IMR-90 (cell line): ENCODE results near the gene MTUS2. TPM values are rescaled to one million over a fixed set of nuclear protein-coding genes. Genes with fewer than 3 reads are reported as not detected.

Experiments
- ATAC-seq: fragments of 200-7000 bp; cut with Tn5 transposase; 2 replicates; pipeline ENCODE4 v1.9.1; 2020; ENCODE audit warnings: low read depth, mild to moderate bottlenecking, moderate library complexity
- BruUV-seq: library from RNA; stranded (reverse); fragments of 400-500 nt; replicated peaks from 2 replicates; lab custom pipeline; 2021; lab: Mats Ljungman, UMichigan
- CTCF ChIA-PET: fragments of 300-600 bp; formaldehyde crosslinking; extraction: SDS; loops from one replicate; lab custom pipeline; 2021; ENCODE audit warnings: antibody characterized with exemption; lab: Yijun Ruan, JAX
- POLR2A ChIA-PET: fragments of 300-600 bp; sonication (Branson Sonifier 250); formaldehyde crosslinking; loops from one replicate; lab custom pipeline; 2022; ENCODE audit warnings: antibody characterized with exemption; ENCODE audit not compliant: unreplicated experiment; lab: Charles Lee
- DNase-seq: peaks from one replicate; pipeline ENCODE4 v3.0.0; 2013
- H2AFZ ChIP-seq: replicated peaks from 2 replicates; pipeline ENCODE3; 2013; ENCODE audit warnings: low read length, mild to moderate bottlenecking; ENCODE audit not compliant: poor library complexity
- H2AK5ac ChIP-seq: 2 replicates; pipeline ENCODE4 v1.6.1; 2013; ENCODE audit warnings: low read depth, low read length, inconsistent platforms
- H2AK9ac ChIP-seq: replicated peaks from 2 replicates; pipeline ENCODE3; 2013; ENCODE audit warnings: mild to moderate bottlenecking, low read depth, low read length, moderate library complexity; ENCODE audit not compliant: poor library complexity
- H2BK120ac ChIP-seq: 2 replicates; pipeline ENCODE4 v1.6.1; 2013; ENCODE audit warnings: low read depth, low read length, inconsistent platforms
- H2BK15ac ChIP-seq: 3 replicates; pipeline ENCODE4 v1.6.1; 2013; ENCODE audit warnings: low read depth, low read length, inconsistent platforms
- H2BK20ac ChIP-seq: 2 replicates; pipeline ENCODE4 v1.6.1; 2013; ENCODE audit warnings: low read depth, mild to moderate bottlenecking, inconsistent platforms, low read length, moderate library complexity
- H2BK5ac ChIP-seq: 2 replicates; pipeline ENCODE4 v1.6.1; 2013; ENCODE audit warnings: mild to moderate bottlenecking, low read depth, low read length, inconsistent platforms; ENCODE audit not compliant: poor library complexity, severe bottlenecking
- H3K14ac ChIP-seq: replicated peaks from 2 replicates; pipeline ENCODE4 v1.6.1; 2013; ENCODE audit warnings: low read depth, low read length, inconsistent platforms
- H3K18ac ChIP-seq: 2 replicates; pipeline ENCODE4 v1.6.1; 2013; ENCODE audit warnings: low read depth, low read length, control low read depth
- H3K23ac ChIP-seq: 2 replicates; pipeline ENCODE4 v1.6.1; 2013; ENCODE audit warnings: low read depth, low read length, inconsistent platforms
- H3K27ac ChIP-seq: 2 replicates; pipeline ENCODE4 v1.5.1; 2013; ENCODE audit warnings: mild to moderate bottlenecking, control low read depth, low read length; ENCODE audit not compliant: insufficient read depth
- H3K27me3 ChIP-seq: 2 replicates; pipeline ENCODE4 v1.6.1; 2013; ENCODE audit warnings: low read length; ENCODE audit not compliant: control insufficient read depth, insufficient read depth
- H3K36me3 ChIP-seq: 2 replicates; pipeline ENCODE4 v1.6.1; 2013; ENCODE audit warnings: low read length, mixed read lengths; ENCODE audit not compliant: control insufficient read depth, insufficient read depth
- H3K4ac ChIP-seq: 2 replicates; pipeline ENCODE4 v1.6.1; 2013; ENCODE audit warnings: low read depth, low read length, inconsistent platforms
- H3K4me1 ChIP-seq: 2 replicates; pipeline ENCODE4 v1.6.1; 2013; ENCODE audit warnings: low read length, mixed read lengths; ENCODE audit not compliant: control insufficient read depth, insufficient read depth
- H3K4me2 ChIP-seq: 2 replicates; pipeline ENCODE4 v1.6.1; 2013; ENCODE audit warnings: low read depth, mild to moderate bottlenecking, control low read depth, low read length, moderate library complexity
- H3K4me3 ChIP-seq: 2 replicates; pipeline ENCODE4 v1.5.1; 2013; ENCODE audit warnings: low read depth, mild to moderate bottlenecking, control low read depth, low read length, moderate library complexity; ENCODE audit not compliant: insufficient read depth
- H3K56ac ChIP-seq: 2 replicates; pipeline ENCODE4 v1.6.1; 2013; ENCODE audit warnings: low read length, inconsistent platforms; ENCODE audit not compliant: insufficient read depth; ENCODE audit errors: extremely low read depth
- H3K79me1 ChIP-seq, 2 experiments: 2 replicates each; pipeline ENCODE4 v1.6.1; 2013; ENCODE audit warnings: low read length in 2 of 2, inconsistent platforms in 1 of 2, low read depth in 1 of 2
- H3K9ac ChIP-seq: 2 replicates; pipeline ENCODE4 v1.6.1; 2013; ENCODE audit warnings: low read depth, low read length, control low read depth
- H3K9me1 ChIP-seq: 2 replicates; pipeline ENCODE4 v1.6.1; 2013; ENCODE audit warnings: low read length, inconsistent platforms; ENCODE audit not compliant: insufficient read depth
- H3K9me3 ChIP-seq: 2 replicates; pipeline ENCODE4 v1.6.1; 2013; ENCODE audit warnings: low read length; ENCODE audit not compliant: control insufficient read depth, insufficient read depth
- H4K20me1 ChIP-seq: 2 replicates; pipeline ENCODE4 v1.6.1; 2013; ENCODE audit warnings: low read length, inconsistent platforms; ENCODE audit not compliant: insufficient read depth
- H4K5ac ChIP-seq: 2 replicates; pipeline ENCODE4 v1.6.1; 2013; ENCODE audit warnings: mild to moderate bottlenecking, low read depth, low read length, control low read depth
- H4K8ac ChIP-seq, 2 experiments: 2 replicates each; pipeline ENCODE4 v1.6.1; 2013; ENCODE audit warnings: low read depth in 2 of 2, low read length in 2 of 2, control low read depth in 1 of 2, inconsistent platforms in 1 of 2
- H4K91ac ChIP-seq: 2 replicates; pipeline ENCODE4 v1.6.1; 2013; ENCODE audit warnings: low read depth, low read length, inconsistent platforms; ENCODE audit not compliant: insufficient read depth
- CEBPB ChIP-seq: IDR thresholded peaks from 2 replicates; pipeline ENCODE4 v1.6.1; 2012; ENCODE audit warnings: low read depth, low read length, improper control_type of control experiment
- CTCF ChIP-seq: conservative IDR thresholded peaks from 2 replicates; pipeline ENCODE4 v1.5.1; 2012; ENCODE audit warnings: mild to moderate bottlenecking, low read depth, low read length, improper control_type of control experiment
- MAFK ChIP-seq: IDR thresholded peaks from 2 replicates; pipeline ENCODE4 v1.6.1; 2012; ENCODE audit warnings: low read depth, low read length, improper control_type of control experiment
- MAZ ChIP-seq: IDR thresholded peaks from 2 replicates; pipeline ENCODE4 v1.6.1; 2012; ENCODE audit warnings: low read depth, mild to moderate bottlenecking, low read length, improper control_type of control experiment, moderate library complexity, borderline replicate concordance
- MXI1 ChIP-seq: IDR thresholded peaks from 2 replicates; pipeline ENCODE4 v1.6.1; 2012; ENCODE audit warnings: low read depth, mild to moderate bottlenecking, low read length, moderate library complexity, borderline replicate concordance
- NFE2L2 ChIP-seq: fragments of 150-350 bp; IDR thresholded peaks from 2 replicates; pipeline ENCODE4 v1.6.1; 2016; ENCODE audit warnings: low read depth, mild to moderate bottlenecking, low read length
- POLR2A ChIP-seq: IDR thresholded peaks from 2 replicates; pipeline ENCODE4 v1.6.1; 2012; ENCODE audit warnings: mild to moderate bottlenecking, low read depth, low read length
- RCOR1 ChIP-seq: IDR thresholded peaks from 2 replicates; pipeline ENCODE4 v1.6.1; 2012; ENCODE audit warnings: mild to moderate bottlenecking, low read length, improper control_type of control experiment; ENCODE audit not compliant: insufficient replicate concordance
- WGBS, 2 experiments: methylation state at CpG; one replicate each; pipeline versions ENCODE4 v1.1.5 to v1.1.7; 2013; ENCODE audit warnings: missing lambda C conversion rate in 2 of 2; ENCODE audit not compliant: insufficient read length in 1 of 2; ENCODE audit errors: extremely low coverage in 2 of 2; 5-methylcytosine and 5-hydroxymethylcytosine counted together
- dilution Hi-C: fragments of 300-500 bp; cut with HindIII; formaldehyde crosslinking; loops from one replicate; pipeline ENCODE4 v1.14.3; 2018; ENCODE audit warnings: low sequenced_read_pairs; ENCODE audit not compliant: unreplicated experiment
- in situ Hi-C: fragments of 300-500 bp; cut with MboI; formaldehyde crosslinking; loops from 3 replicates; pipeline ENCODE4 v1.14.3; 2019; ENCODE audit warnings: low sequenced_read_pairs, inconsistent platforms, mixed read lengths
- intact Hi-C: fragments of 100-400 bp; cut with micrococcal nuclease; formaldehyde crosslinking; loops from 2 replicates; pipeline ENCODE4 v1.10.0; 2022
- polyA plus RNA-seq, 3 experiments: library from polyadenylated mRNA; depleted of rRNA; stranded (reverse); fragments of >200 nt; gene quantifications; 2 replicates each; pipeline ENCODE4 v1.2.3, GENCODE V29; 2012; ENCODE audit warnings: low replicate concordance in 1 of 3
- total RNA-seq: library from RNA; depleted of rRNA; stranded (reverse); fragments of >200 nt; gene quantifications from 2 replicates; pipeline ENCODE4 v1.2.3, GENCODE V29; 2012

The MTUS2 gene
- total and polyA plus RNA-seq, 2 of the 4 experiments (the other 2 are of a cell fraction): under 0.01 to 0.02 TPM

GRCh38 chr13:29483211-29483610 is 663.1 kb downstream of the MTUS2 start:
- Histone ChIP-seq H2AFZ (no peak overlapping the region), H2AK9ac (no peak overlapping the region), H4K8ac (no peak overlapping the region), H3K4me3 (no peak overlapping the region), H2BK5ac (no peak overlapping the region), H2BK120ac (no peak overlapping the region), H2BK15ac (no peak overlapping the region), H3K14ac (no peak overlapping the region), H3K4ac (no peak overlapping the region), H3K27me3 (peaks cover 66% of the 10 kb centered on the region), H3K27ac (no peak overlapping the region), H3K36me3 (no peaks in the 10 kb centered on the region), H4K20me1 (no peaks in the 10 kb centered on the region), H3K56ac (no peak overlapping the region), H4K91ac (no peak overlapping the region), H3K9me1 (no peaks in the 10 kb centered on the region), H2AK5ac (no peak overlapping the region), H4K5ac (no peak overlapping the region), H3K23ac (no peak overlapping the region), H3K9ac (no peak overlapping the region), H3K9me3 (no peaks in the 10 kb centered on the region), H3K4me2 (no peak overlapping the region), H2BK20ac (no peak overlapping the region), H3K4me1 (no peaks in the 10 kb centered on the region), H3K18ac (no peak overlapping the region), H3K79me1 (no peaks in the 10 kb centered on the region)
- ChIA-PET CTCF (no interaction called here), POLR2A (no interaction called here)
- dilution Hi-C loops (no loop called here), intact Hi-C loops (no loop called here), in situ Hi-C loops (no loop called here)
- no peak for DNase-seq
- no TSS peak for BruUV-seq
- TF ChIP-seq POLR2A (no peak), NFE2L2 (no peak), MAFK (no peak), RCOR1 (no peak), MXI1 (no peak), MAZ (no peak), CEBPB (no peak), CTCF (no peak)
- WGBS, 2 experiments: 76% methylated on average over 6 of the region's 15 CpGs; no CpG with 5 or more reads in 1 of the 2 experiments
- no peak for ATAC-seq
